Central memory CD8-positive, alpha-beta T cell (primary cell): ENCODE results near the gene ABHD18.
"Not testable (repeated sequence)": the region's sequence is repeated elsewhere in the genome, so short reads cannot be mapped to it uniquely, and the experiment has no call there.

Experiments
- ATAC-seq: fragments of 150-1000 bp; cut with Tn5 transposase; replicated peaks from 2 replicates; pipeline ENCODE4 v1.10.0; 2022; ENCODE audit warnings: mild to moderate bottlenecking, moderate FRiP score, moderate number of reproducible peaks; ENCODE audit not compliant: poor library complexity, severe bottlenecking; ENCODE audit errors: extremely low read depth
- DNase-seq, 2 donors: peaks; one replicate each; pipeline ENCODE4 v3.0.0; 2021; ENCODE audit warnings: low spot score in 2 of 2
- H3K27ac Mint-ChIP-seq: one replicate; pipeline ENCODE4 v1.8.0; 2022; ENCODE audit warnings: low read depth, mild to moderate bottlenecking, moderate library complexity, mixed read lengths
- H3K27me3 Mint-ChIP-seq: one replicate; pipeline ENCODE4 v1.8.0; 2022; ENCODE audit warnings: mixed read lengths
- H3K36me3 Mint-ChIP-seq: one replicate; pipeline ENCODE4 v1.8.0; 2022; ENCODE audit warnings: mild to moderate bottlenecking, moderate library complexity, mixed read lengths; ENCODE audit not compliant: insufficient read depth
- H3K4me1 Mint-ChIP-seq: one replicate; pipeline ENCODE4 v1.8.0; 2022; ENCODE audit warnings: mixed read lengths
- H3K4me3 Mint-ChIP-seq: one replicate; pipeline ENCODE4 v1.8.0; 2022; ENCODE audit warnings: mild to moderate bottlenecking, moderate library complexity, mixed read lengths
- H3K9me3 Mint-ChIP-seq: one replicate; pipeline ENCODE4 v1.8.0; 2022; ENCODE audit warnings: mixed read lengths

ABHD18 gene

GRCh38 chr4:128056396-128056795 lies 91.2 kb downstream of the ABHD18 start:
- Mint-ChIP-seq H3K27ac (no peak overlapping the region), H3K36me3 (peaks cover 3% of the 10 kb centered on the region), H3K27me3 (no peaks in the 10 kb centered on the region), H3K4me1 (peaks cover 7% of the 10 kb centered on the region), H3K9me3 (no peaks in the 10 kb centered on the region), H3K4me3 (no peak overlapping the region)
- DNase-seq = no peak
- no peak for ATAC-seq

DNA sequence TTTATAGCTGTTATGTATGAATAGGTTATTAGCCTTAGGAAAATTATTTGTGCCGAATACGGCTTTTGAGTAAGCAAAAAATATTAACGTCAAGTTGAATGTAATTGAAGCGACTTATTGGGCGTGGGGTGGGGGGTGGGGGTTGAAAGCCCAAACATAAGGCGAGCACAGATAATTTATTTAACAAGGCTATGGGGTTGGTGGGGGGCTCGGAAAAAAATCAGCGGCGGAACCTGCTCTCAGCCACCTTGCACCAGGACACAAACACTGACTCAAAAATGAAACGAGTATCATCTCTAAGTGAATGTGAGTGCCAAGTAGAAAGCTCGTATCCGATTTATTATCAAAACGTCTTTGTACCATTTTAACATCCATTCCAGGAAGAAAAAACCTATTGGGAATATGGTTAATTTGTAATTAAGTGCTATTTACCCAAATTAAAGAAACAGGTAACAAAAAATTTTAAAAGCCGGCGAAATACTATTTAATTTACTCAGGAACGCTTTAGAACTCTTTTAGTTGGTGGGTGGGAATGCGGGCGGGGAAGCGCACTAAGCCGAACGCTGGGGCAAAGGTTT lies 95.0 kb downstream of the ABHD18 start:
- H3K36me3 Mint-ChIP-seq = peaks cover 5% of the 10 kb centered on the region
- H3K9me3 Mint-ChIP-seq = no peaks in the 10 kb centered on the region
- ATAC-seq = no peak
- peak overlapping the region; percentile 74 for H3K27ac Mint-ChIP-seq
- peaks cover 14% of the 10 kb centered on the region for H3K4me1 Mint-ChIP-seq
- DNase-seq = no peak
- no peaks in the 10 kb centered on the region for H3K27me3 Mint-ChIP-seq
- H3K4me3 Mint-ChIP-seq = peak overlapping the region; percentile 76

- ATAC-seq (peak; percentile 90), DNase-seq (peak; percentile 89 to 92)
- Mint-ChIP-seq H3K4me3 (peak within 1 kb of the TSS; percentile 76), H3K36me3 (peaks cover 5% of the 10 kb centered on the region), H3K4me1 (peaks cover 17% of the 10 kb centered on the region), H3K27ac (peak within 1 kb of the TSS; percentile 74), H3K27me3 (no peaks in the 10 kb centered on the region), H3K9me3 (no peaks in the 10 kb centered on the region)
Observed at GRCh38 chr4:128060699-128061565, 95.7 kb downstream of the ABHD18 start, which contains the start of gene LARP1B. TSS of gene LARP1B (plus strand) at chr4:128061312. CDS start at chr4:128074952, 13,640 bp downstream.

DNA sequence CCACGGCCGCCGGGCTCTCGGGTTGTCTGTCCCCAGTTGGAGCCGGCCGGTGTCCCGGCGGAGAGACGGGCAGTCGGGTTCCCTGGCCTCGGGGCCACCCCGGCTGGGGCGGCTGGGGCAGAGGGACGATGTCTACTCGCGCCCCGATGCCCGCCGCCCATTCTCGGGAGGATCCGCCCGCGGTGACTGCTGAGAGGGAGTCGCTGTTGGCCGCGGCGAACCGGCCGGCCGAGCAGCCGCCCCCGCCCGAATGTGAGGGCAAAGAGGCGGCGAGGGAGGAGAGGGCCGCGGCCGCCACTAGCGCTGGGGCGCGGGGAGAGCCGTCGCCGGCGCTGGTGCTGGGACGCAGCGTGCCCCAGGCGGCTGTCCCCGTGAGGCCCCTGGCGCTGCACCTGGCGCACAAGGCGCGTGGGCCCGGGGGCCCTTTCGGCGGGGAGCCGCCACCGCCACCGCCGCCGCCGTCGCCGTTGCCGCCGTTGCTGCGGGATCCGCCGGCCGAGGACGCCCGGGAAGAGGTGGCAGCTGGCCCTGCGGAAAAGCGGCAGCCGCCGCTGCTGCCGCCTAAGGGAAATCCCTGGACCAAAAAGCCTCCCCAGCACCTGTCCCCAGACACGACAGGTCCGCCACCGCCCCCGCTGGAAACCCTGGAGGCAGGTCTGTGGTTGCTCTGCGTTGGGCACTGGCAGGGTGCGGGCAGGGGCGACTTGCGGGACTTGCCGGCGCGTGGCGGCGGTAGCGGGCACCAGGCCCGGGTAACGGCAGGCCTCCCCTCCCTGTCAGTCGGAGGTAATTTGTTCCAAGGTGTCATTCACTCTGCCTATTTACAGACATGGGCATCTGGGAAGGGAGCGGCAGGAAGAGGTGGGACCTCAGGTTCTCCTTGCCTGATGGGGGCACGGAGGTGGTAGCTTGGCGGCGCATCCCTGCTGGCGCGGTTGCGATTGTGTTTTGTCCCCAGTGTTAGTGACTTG lies 96.6 kb downstream of the ABHD18 start:
- peak; percentile 49 for ATAC-seq
- H3K27ac Mint-ChIP-seq = peak overlapping the region; percentile 68
- H3K4me3 Mint-ChIP-seq = peak overlapping the region; percentile 76

GRCh38 chr4:128066453-128066820 lies 101.2 kb downstream of the ABHD18 start:
- H3K4me3 Mint-ChIP-seq, H3K27me3 Mint-ChIP-seq, DNase-seq, H3K36me3 Mint-ChIP-seq, H3K9me3 Mint-ChIP-seq, H3K27ac Mint-ChIP-seq, ATAC-seq: not testable (repeated sequence)
- H3K4me1 Mint-ChIP-seq = peaks cover 10% of the 10 kb centered on the region

More for the DNA sequence above, 96.6 kb downstream of the ABHD18 start:
- Mint-ChIP-seq H3K4me1 (peaks cover 17% of the 10 kb centered on the region), H3K27me3 (no peaks in the 10 kb centered on the region), H3K36me3 (peaks cover 5% of the 10 kb centered on the region), H3K9me3 (no peaks in the 10 kb centered on the region)
- DNase-seq = peak; percentile 36

DNA sequence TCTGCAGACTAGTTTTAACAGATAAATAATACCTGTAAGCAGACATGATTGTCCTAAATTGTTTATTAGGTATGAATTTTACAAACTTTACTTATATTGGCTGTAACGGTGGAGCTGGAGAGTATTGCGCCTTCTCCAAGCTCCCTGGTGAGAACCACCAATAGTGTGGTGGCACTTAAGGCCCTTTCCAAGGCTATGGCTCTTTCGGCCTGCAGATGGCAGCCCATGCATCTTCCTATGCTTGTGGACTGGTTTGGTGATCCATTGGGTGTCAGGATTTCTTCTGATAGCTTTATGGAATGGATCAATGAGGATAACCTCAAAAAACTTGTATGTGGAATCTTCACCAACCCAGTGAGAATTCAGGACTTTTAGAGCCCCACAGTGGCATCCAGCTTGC lies 103.7 kb downstream of the ABHD18 start:
- ATAC-seq = no peak

DNA sequence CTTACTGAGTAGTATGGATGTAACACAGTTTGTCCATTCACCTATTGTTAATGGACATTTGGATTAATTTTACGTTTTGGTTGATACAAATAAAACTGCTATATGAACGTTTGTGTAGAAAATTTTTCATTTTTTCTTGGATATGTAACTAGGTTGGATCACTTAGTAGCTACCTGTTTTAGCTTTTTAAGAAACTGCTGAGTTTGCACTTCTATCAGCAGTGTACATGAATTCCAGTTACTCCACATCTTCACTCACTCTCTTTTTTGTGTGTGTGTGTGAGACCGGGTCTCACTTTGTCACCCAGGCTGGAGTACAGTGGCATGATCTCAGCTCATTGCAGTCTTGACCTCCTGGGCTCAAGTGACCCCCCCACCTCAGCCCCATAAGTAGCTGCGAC lies 111.3 kb downstream of the ABHD18 start:
- no peaks in the 10 kb centered on the region for H3K4me1 Mint-ChIP-seq
- H3K27me3 Mint-ChIP-seq = no peaks in the 10 kb centered on the region
- no peaks in the 10 kb centered on the region for H3K9me3 Mint-ChIP-seq
- H3K36me3 Mint-ChIP-seq = peaks cover 24% of the 10 kb centered on the region
- no peak overlapping the region for H3K27ac Mint-ChIP-seq
- ATAC-seq (no peak), DNase-seq (no peak)
- H3K4me3 Mint-ChIP-seq = no peak overlapping the region

More for the DNA sequence above, 103.7 kb downstream of the ABHD18 start:
- Mint-ChIP-seq H3K27ac (no peak overlapping the region), H3K36me3 (no peaks in the 10 kb centered on the region), H3K4me3 (no peak overlapping the region), H3K27me3 (no peaks in the 10 kb centered on the region), H3K4me1 (peaks cover 6% of the 10 kb centered on the region), H3K9me3 (no peaks in the 10 kb centered on the region)
- DNase-seq = no peak
